ENCODE results near the gene KIF19. TPM values are rescaled to one million over a fixed set of nuclear protein-coding genes. Genes with fewer than 3 reads are reported as not detected.

KIF19 gene
- total and polyA plus RNA-seq, 2 donors (not counting 1 experiment from before 2014, with no cell fraction given), result not detected

GRCh38 chr17:74334393-74335039, 8.5 kb downstream of the KIF19 start:
- Mint-ChIP-seq H3K4me3 (no peak overlapping the region), H3K4me1 (no peaks in the 10 kb centered on the region), H3K27ac (no peak overlapping the region), H3K27me3 (peaks cover 13% of the 10 kb centered on the region), H3K9me3 (ENCODE audit: insufficient read depth) (no peaks in the 10 kb centered on the region)
- CTCF ChIA-PET, result no interaction called here
- intact Hi-C loops (cut with micrococcal nuclease), result no loop called here
- Histone ChIP-seq H3K9ac (ENCODE audit: low read length) (no peak overlapping the region), H3K4me3 (ENCODE audit: control extremely low read depth in 1 of 5, extremely low read depth in 1 of 5, insufficient read depth in 1 of 5, low read depth in 2 of 5, low read length in 4 of 5) (no peak overlapping the region), H3K4me2 (replicated peaks; ENCODE audit: low read depth, low read length, poor library complexity, severe bottlenecking) (no peak overlapping the region), H3K36me3 (replicated peaks in 1 of 2; ENCODE audit: control extremely low read depth in 1 of 2, control insufficient read depth in 1 of 2, extremely low read depth in 1 of 2, insufficient read depth in 2 of 2, low read length in 1 of 2) (no peaks in the 10 kb centered on the region), H3K4me1 (ENCODE audit: control insufficient read depth in 2 of 2, insufficient read depth in 2 of 2, low read length in 2 of 2) (no peaks in the 10 kb centered on the region), H3K27me3 (replicated peaks in 1 of 4; ENCODE audit: control extremely low read depth in 1 of 4, control insufficient read depth in 3 of 4, insufficient read depth in 4 of 4, low read length in 3 of 4) (peaks cover 0 to 12% (median 0%) of the 10 kb centered on the region in 4 experiments), H3K79me2 (ENCODE audit: control insufficient read depth, insufficient read depth, low read length) (no peaks in the 10 kb centered on the region), H3K9me3 (ENCODE audit: control extremely low read depth in 1 of 3, control insufficient read depth in 2 of 3, insufficient read depth in 1 of 3, low read length in 2 of 3) (peaks cover 0 to 15% (median 0%) of the 10 kb centered on the region in 3 donors), H4K20me1 (ENCODE audit: control insufficient read depth, insufficient read depth, low read length, poor library complexity, severe bottlenecking) (no peaks in the 10 kb centered on the region), H2AFZ (ENCODE audit: insufficient read depth, low read depth, low read length, poor library complexity, severe bottlenecking) (no peak overlapping the region), H3K27ac (ENCODE audit: low read length in 2 of 2) (no peak overlapping the region)
- POLR2A ChIA-PET, result no interaction called here
- no peak for TF ChIP-seq CTCF (IDR thresholded peaks at IDR 0.05)
- no peak for TF ChIP-seq EZH2 (IDR thresholded peaks at IDR 0.05; ENCODE audit: borderline replicate concordance, insufficient read depth, low read depth, low read length, poor library complexity, severe bottlenecking)
- WGBS (ENCODE audit: insufficient coverage), result 100% methylated on average over 1 of the region's 2 CpGs
- no peak for ATAC-seq (ENCODE audit: low read depth)
- no peak for DNase-seq

- ATAC-seq (ENCODE audit: low read depth), result no peak
Observed at GRCh38 chr17:74335529-74336062, 9.6 kb downstream of the KIF19 start.

More at GRCh38 chr17:74335529-74336062, 9.6 kb downstream of the KIF19 start:
- peaks cover 18% of the 10 kb centered on the region for H3K27me3 Mint-ChIP-seq
- H3K9me3 Mint-ChIP-seq (ENCODE audit: insufficient read depth), result no peaks in the 10 kb centered on the region
- Histone ChIP-seq H4K20me1 (ENCODE audit: control insufficient read depth, insufficient read depth, low read length, poor library complexity, severe bottlenecking) (no peaks in the 10 kb centered on the region), H2AFZ (ENCODE audit: insufficient read depth, low read depth, low read length, poor library complexity, severe bottlenecking) (no peak overlapping the region), H3K4me3 (ENCODE audit: control extremely low read depth in 1 of 5, extremely low read depth in 1 of 5, insufficient read depth in 1 of 5, low read depth in 2 of 5, low read length in 4 of 5) (no peak overlapping the region), H3K79me2 (ENCODE audit: control insufficient read depth, insufficient read depth, low read length) (no peaks in the 10 kb centered on the region), H3K9me3 (ENCODE audit: control extremely low read depth in 1 of 3, control insufficient read depth in 2 of 3, insufficient read depth in 1 of 3, low read length in 2 of 3) (peaks cover 0 to 15% (median 0%) of the 10 kb centered on the region in 3 donors), H3K9ac (ENCODE audit: low read length) (no peak overlapping the region), H3K36me3 (replicated peaks in 1 of 2; ENCODE audit: control extremely low read depth in 1 of 2, control insufficient read depth in 1 of 2, extremely low read depth in 1 of 2, insufficient read depth in 2 of 2, low read length in 1 of 2) (no peaks in the 10 kb centered on the region), H3K27ac (ENCODE audit: low read length in 2 of 2) (no peak overlapping the region), H3K4me2 (replicated peaks; ENCODE audit: low read depth, low read length, poor library complexity, severe bottlenecking) (no peak overlapping the region), H3K4me1 (ENCODE audit: control insufficient read depth in 2 of 2, insufficient read depth in 2 of 2, low read length in 2 of 2) (no peaks in the 10 kb centered on the region), H3K27me3 (replicated peaks in 1 of 4; ENCODE audit: control extremely low read depth in 1 of 4, control insufficient read depth in 3 of 4, insufficient read depth in 4 of 4, low read length in 3 of 4) (peaks cover 0 to 9% (median 0%) of the 10 kb centered on the region in 4 experiments)
- intact Hi-C loops (cut with micrococcal nuclease), result no loop called here
- no peak for TF ChIP-seq EZH2 (IDR thresholded peaks at IDR 0.05; ENCODE audit: borderline replicate concordance, insufficient read depth, low read depth, low read length, poor library complexity, severe bottlenecking)
- TF ChIP-seq CTCF (IDR thresholded peaks at IDR 0.05), result no peak
- CTCF ChIA-PET, result no interaction called here
- no peaks in the 10 kb centered on the region for H3K4me1 Mint-ChIP-seq
- H3K4me3 Mint-ChIP-seq, result no peak overlapping the region
- POLR2A ChIA-PET, result no interaction called here
- DNase-seq, result no peak
- WGBS (ENCODE audit: insufficient coverage), result 87% methylated on average over 5 of the region's 5 CpGs
- H3K27ac Mint-ChIP-seq, result no peak overlapping the region

Data from B cell (primary cell).